HG03139 (cell line): ENCODE measurements around the gene RAB7A.

Experiments
- ATAC-seq: cut with Tn5 transposase; IDR thresholded peaks from one replicate; pipeline ENCODE4 v1.9.1; 2021; ENCODE audit not compliant: unreplicated experiment

The RAB7A gene

GRCh38 chr3:128726023-128727016 is at the start of gene RAB7A:
RAB7A (plus strand) TSS chr3:128726183; CDS start chr3:128795368, 69,185 bp downstream.
- ATAC-seq: peak; percentile 95

GRCh38 chr3:128679338-128679737 is 46.6 kb upstream of the RAB7A start:
- no peak for ATAC-seq

GRCh38 chr3:128680603-128681368 is 45.2 kb upstream of the RAB7A start:
- ATAC-seq: peak; percentile 91

DNA sequence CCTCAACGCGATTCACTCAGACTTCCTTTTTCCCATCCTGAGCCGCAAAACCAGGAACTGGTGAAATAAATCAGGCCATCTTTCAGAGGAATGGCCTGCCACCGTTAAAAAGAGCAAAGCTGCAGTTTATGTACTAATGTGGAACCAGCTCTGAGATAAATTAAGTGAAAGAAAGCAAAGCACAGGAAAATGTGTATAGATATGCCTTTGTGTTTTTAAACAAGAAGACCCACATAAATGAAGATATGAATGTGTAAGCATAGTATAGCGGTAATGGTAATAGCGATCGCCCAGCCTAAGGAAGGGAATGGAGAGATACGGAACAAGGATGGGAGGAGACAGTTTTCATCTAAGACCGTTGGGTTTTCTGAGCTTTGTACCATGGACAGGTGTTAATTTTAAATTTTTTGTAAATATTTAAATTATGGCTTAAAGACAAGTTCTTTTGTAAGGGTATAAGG is 44.6 kb upstream of the RAB7A start:
- no peak for ATAC-seq

- ATAC-seq: no peak
These were observed 42.0 kb upstream of the RAB7A start for GRCh38 chr3:128683957-128684356.

GRCh38 chr3:128684986-128685726 is 40.8 kb upstream of the RAB7A start:
- ATAC-seq: no peak

GRCh38 chr3:128686465-128686864 is 39.5 kb upstream of the RAB7A start:
- no peak for ATAC-seq

DNA sequence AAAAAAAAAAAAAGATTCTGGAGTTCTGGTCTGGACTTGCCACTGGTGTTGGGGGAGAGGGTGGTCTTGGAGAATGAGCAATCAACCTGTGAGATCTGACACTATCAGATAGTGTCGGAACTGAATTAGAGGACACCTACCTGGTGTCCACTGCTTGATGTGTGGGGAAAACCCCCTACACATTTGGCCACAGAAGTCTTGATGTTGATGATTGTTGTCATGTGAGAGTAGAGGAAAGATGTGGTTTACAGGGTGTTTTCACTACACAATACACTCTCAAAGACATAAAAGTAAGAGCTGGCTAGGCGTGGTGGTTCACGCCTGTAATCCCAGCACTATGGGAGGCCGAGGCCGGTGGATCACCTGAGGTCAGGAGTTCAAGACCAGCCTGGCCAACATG is 36.9 kb upstream of the RAB7A start:
- no peak for ATAC-seq

DNA sequence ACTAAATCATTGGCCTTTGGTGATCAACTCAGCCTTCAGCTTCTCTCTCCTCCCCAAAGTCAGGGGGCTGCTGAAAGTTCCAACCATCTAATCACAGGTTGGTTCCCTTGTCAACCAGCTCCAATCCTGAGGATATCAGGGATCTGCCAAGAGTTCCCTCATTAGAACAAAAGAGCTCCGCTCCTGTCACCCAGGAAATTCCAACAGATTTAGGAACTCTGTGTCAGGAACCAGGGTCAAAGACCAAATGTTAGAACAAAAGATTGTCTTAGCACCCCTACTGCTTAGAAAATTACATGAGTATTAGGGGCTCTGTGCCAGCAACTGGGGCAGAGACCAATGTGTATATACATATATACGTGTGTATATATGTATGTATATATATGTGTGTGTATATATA is 32.3 kb upstream of the RAB7A start:
- ATAC-seq: no peak

DNA sequence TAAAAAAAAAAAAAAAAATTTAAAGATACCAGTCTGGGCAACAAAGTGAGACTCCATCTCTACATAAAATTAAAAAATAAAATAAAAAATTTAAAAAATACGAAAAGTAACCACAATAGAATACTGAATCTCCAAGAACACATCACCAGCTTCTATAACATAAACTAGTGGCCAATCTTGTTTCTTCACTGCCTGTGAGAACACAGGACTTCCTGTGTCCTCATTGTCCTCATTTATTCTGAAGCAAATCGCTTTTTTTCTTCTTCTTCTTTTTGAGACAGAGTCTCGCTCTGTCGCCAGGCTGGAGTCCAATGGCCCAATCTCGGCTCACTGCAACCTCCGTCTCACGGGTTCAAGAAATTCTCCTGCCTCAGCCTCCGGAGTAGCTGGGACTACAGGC is 28.6 kb upstream of the RAB7A start:
- ATAC-seq: no peak

DNA sequence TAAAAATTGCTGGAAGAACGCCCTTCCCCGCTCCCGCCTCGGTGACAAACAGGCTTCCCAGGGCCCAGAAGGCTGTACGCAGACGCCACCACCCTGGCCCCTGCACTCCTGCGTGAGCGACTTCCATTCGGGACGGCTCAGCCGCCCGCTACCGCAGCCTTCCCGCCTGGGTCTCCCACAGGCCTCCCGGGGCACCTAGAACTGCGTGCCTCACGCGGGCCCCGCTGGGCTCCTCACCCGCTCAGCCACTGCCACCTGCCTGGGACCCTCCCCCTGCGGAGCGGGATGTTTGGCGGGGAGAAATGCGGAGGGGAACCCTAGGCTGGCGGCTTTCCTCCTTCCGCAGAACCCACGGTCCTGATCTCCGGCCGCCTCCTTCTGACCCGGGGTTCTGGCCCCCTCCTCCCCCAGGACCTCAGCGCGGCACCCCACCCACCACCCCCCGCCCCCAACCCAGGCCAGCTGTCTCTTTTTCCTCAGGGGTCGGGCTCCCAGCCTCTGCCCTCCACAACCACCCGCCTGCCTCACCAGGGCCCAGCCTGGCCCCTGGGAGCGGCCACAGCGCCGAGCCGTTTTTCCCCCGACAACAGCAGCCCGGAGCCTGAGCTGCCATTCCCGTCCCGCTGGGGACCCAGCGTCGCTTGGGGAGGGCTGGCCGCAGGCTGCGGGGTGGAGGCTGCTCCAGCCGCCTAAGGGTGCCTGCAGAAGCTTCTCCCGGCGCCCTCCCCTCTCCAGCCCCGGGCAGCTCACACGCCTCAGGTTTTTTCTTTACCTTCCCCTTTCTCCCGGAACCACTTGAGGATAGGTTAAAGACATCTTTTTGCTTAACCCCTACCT is 27.6 kb upstream of the RAB7A start:
- ATAC-seq: no peak

- no peak for ATAC-seq
These were observed 24.4 kb upstream of the RAB7A start for GRCh38 chr3:128701342-128702212.

DNA sequence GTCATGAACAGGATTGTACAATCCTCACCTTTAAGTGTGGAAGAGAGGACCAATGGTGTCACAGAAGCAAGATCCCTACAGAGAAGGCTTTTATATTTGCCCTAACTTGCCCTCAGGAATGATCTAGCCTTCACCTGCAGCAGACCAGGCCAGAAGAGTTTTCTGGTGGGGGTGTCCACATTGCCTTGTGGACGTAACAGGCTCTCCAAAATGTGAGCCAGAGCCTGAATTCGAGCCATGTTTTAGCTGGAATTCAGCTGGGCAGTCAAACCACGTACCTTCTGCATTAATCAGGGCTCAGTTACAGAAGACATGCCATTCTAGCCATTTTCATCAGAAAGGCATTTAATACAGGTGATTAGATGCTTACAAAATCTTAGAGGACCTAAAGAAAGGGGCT is 23.6 kb upstream of the RAB7A start:
- ATAC-seq: no peak

- no peak for ATAC-seq
These were observed 22.4 kb upstream of the RAB7A start for GRCh38 chr3:128703561-128703960.

DNA sequence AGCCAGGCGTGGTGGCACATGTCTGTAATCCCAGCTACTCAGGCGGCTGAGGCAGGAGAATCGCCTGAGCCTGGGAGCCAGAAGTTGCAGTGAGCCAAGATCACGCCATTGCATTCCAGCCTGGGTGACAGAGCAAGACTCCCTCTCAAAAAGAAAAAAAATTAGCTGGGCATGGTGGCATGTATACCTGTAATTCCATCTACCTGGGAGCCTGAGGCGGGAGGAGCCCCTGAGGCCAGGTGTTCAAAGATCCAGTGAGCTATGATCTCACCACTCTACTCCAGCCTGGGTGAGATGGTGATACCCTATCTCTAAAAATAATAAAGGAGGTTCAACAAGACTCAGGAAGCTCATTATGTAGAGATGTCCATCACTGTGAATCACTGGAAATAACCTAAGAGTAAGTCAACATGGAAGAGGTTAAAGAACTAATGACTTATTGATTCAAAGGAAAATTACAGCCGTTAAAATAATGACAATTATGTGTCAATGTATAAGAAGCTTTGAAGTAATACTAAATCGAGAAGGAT is 19.8 kb upstream of the RAB7A start:
- no peak for ATAC-seq

DNA sequence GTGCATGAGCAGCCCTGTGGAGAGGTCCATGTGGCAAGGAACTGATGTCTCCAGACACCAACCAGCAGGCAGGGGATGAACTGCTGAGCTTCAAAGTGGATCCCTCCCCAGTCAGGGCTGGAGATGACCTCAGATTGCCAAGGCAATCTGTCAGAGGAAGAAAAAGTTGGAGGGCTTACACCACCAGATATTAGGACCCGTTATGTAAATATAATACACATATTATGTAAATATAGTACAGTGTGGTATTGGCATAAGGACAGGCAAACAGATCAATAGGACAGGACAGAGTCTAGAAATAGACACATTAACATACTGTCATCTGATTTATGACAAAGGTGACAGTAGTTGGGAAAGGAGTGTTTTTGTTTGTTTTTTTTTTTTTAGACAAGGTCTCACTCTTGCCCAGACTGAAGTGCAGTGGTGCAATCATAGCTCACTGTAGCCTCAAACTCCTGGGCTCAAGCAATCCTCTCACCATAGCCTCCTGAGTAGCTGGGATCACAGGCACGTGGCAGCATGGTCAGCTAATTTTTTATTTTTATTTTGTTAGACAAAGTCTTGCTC is 18.0 kb upstream of the RAB7A start:
- no peak for ATAC-seq

GRCh38 chr3:128709038-128709437 is 16.9 kb upstream of the RAB7A start:
- ATAC-seq: no peak

- ATAC-seq: no peak
These were observed 16.3 kb upstream of the RAB7A start for GRCh38 chr3:128709506-128710210.
